IPS-NIHi7 (cell line): ENCODE results near the gene COL8A1.
A peak's percentile ranks its signal among the peaks of the same experiment; 100 is the strongest.
"Not testable (repeated sequence)": the region's sequence is repeated elsewhere in the genome, so short reads cannot be mapped to it uniquely, and the experiment has no call there.

Experiments
- DNase-seq: peaks from one replicate; pipeline ENCODE4 v3.0.0; 2012; ENCODE audit warnings: mixed read lengths; ENCODE audit errors: extremely low spot score

COL8A1 gene

GRCh38 chr3:99638167-99638948 is at the start of gene COL8A1:
TSS of gene COL8A1 (plus strand) at chr3:99638594. CDS start at chr3:99790683, 152,089 bp downstream.
- peak; percentile 59 for DNase-seq

GRCh38 chr3:99589168-99589567 is 49.2 kb upstream of the COL8A1 start:
- DNase-seq, result not testable (repeated sequence)

- no peak for DNase-seq
Observed at GRCh38 chr3:99599894-99600293, 38.5 kb upstream of the COL8A1 start.

GRCh38 chr3:99601515-99601914 is 36.9 kb upstream of the COL8A1 start:
- no peak for DNase-seq

GRCh38 chr3:99602183-99602582 is 36.2 kb upstream of the COL8A1 start:
- no peak for DNase-seq

GRCh38 chr3:99607151-99607550 is 31.2 kb upstream of the COL8A1 start:
- DNase-seq, result no peak

- no peak for DNase-seq
Observed at GRCh38 chr3:99614768-99615167, 23.6 kb upstream of the COL8A1 start.

GRCh38 chr3:99620077-99620767 is 18.2 kb upstream of the COL8A1 start:
- no peak for DNase-seq

GRCh38 chr3:99620976-99621375 is 17.4 kb upstream of the COL8A1 start:
- no peak for DNase-seq

- DNase-seq, result no peak
Observed at GRCh38 chr3:99624496-99625236, 13.7 kb upstream of the COL8A1 start.

- DNase-seq, result no peak
Observed at GRCh38 chr3:99625237-99625622, 13.2 kb upstream of the COL8A1 start.

GRCh38 chr3:99625643-99626416 is 12.6 kb upstream of the COL8A1 start:
- DNase-seq, result no peak

GRCh38 chr3:99626417-99626788 is 12.0 kb upstream of the COL8A1 start:
- no peak for DNase-seq

- DNase-seq, result no peak
Observed at GRCh38 chr3:99627062-99627826, 11.2 kb upstream of the COL8A1 start.

GRCh38 chr3:99630815-99631214 is 7.6 kb upstream of the COL8A1 start:
- DNase-seq, result no peak

GRCh38 chr3:99633887-99634558 is 4.4 kb upstream of the COL8A1 start:
- no peak for DNase-seq

GRCh38 chr3:99634881-99635280 is 3.5 kb upstream of the COL8A1 start:
- DNase-seq, result no peak

- no peak for DNase-seq
Observed at GRCh38 chr3:99635348-99635747, 3.0 kb upstream of the COL8A1 start.

- DNase-seq, result peak; percentile 26
Observed at GRCh38 chr3:99637016-99637367, 1.4 kb upstream of the COL8A1 start.

GRCh38 chr3:99637368-99638111 is 854 bp upstream of the COL8A1 start:
- no peak for DNase-seq
